Measurements from ENCODE around the gene BCOR.

BCOR gene

DNA sequence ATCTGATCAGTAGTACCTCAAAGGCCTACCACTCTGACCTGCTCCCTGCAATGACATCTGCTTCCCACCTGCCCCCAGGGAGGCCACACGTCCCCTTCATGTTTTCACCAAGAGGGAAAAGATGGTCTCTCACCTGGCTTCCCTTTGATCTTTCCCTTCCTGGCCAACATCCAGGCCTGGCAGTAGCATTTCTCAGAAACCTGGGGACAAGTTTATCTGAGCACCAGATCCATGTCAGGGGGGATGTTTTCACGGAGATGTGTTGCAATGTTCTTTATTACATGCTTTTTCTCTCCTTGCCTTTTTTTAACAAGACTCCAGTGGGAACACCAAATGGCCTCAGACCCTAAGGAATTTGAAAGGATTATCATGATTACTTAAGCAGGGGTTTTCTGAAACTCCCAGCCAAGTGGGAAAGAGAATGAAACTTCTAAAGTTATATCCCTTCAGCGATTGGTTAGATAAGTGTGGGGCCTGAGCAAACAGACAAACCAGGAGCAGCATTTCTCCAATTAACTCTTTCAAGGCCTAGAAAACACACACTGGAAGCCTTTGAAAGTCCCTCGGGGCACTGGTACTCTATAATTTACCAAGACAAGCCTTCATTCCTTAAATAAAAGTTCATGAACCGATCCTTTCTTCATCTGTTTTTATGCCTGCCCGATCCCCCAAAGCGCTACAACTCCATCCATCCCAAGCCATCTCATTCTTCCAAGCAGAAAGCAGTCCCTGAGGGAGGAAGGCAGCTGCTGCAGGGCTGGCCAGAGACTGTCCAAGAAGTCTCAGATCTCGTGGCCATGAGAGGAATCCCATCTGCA lies 94.1 kb downstream of the BCOR start:
- DNase-seq (ENCODE audit: low spot score): no peak

DNA sequence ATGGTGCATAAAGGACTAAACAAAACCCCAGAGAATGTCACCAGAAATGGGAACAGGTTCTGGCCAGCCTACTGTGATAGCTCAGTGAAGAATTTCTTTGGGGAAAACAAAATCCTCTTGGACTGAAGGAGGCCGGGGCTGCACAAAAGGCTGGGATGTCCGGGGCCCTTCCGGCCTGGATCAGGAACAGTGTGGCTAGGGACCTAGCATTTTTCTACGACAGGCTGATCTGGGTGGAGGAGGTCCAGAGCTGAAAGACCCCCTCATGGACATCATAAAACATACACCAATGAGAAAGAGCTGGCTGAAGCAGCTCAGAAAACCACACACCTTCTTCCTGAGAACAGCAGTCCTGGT lies 94.7 kb downstream of the BCOR start:
- no peak for DNase-seq (ENCODE audit: low spot score)

Data from CD4-positive, alpha-beta T cell treated with Interleukin-6 at 100 ng/mL for 8 hours (primary cell).